ENCODE measurements around the gene PRR30.

DNA sequence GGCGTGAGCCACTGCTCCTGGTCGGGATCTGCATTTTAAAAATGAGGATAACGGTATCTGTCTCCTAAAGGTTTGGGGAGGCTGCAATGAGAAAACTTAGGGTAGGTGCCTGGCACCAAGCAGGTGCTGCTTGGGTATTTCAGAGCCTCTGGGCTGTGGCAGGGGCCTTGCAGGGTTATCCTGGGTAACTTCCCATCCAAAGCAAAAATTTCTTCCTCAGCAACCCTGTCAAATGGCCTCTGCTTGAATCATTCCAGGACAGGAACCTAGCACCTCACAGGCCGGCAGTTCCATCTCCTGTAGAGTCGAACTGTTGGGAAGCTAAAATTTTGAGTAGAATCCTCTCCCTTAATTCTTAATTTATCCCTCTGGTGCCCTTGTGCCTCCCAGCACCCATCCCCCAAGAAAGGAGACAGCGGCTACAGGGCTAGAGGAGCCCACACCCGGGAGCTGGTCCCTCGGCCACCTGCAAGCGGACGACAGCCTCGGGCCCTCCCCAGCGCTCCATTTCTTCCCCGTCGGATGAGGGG, 21.1 kb downstream of the PRR30 start:
- TF ChIP-seq POLR2A (IDR thresholded peaks at IDR 0.05; ENCODE audit: low read depth, low read length) = no peak
- no peak for TF ChIP-seq TAF1 (IDR thresholded peaks at IDR 0.05; ENCODE audit: borderline replicate concordance, low read depth, low read length)
- no peak for TF ChIP-seq POLR2AphosphoS5 (IDR thresholded peaks at IDR 0.05; ENCODE audit: low read depth, low read length)

All from GM12892 (cell line).